Measurements from ENCODE around the gene ARHGAP28. TPM values are rescaled to one million over a fixed set of nuclear protein-coding genes. Genes with fewer than 3 reads are reported as not detected.
A peak's percentile ranks its signal among the peaks of the same experiment; 100 is the strongest.

ARHGAP28 gene
- total RNA-seq, 2 donors from 2014 or later, result 16.3 to 16.5 TPM

- H3K4me1 ChIP-seq, result peaks cover 4% of the 10 kb centered on the region
- H3K36me3 ChIP-seq (replicated peaks in 1 of 2; ENCODE audit: insufficient read depth in 1 of 2, low read depth in 2 of 2), result no peaks in the 10 kb centered on the region
- H3K27me3 ChIP-seq, result no peaks in the 10 kb centered on the region
- TF ChIP-seq POLR2A (IDR thresholded peaks at IDR 0.05) (no peak), CTCF (IDR thresholded peaks at IDR 0.05) (no peak)
- intact Hi-C loops (cut with DNase I), result loop anchor here (10.0 kb wide), 1 partner anchor 127 kb away; no protein-coding TSS in a partner anchor
- H3K9me3 ChIP-seq, result no peaks in the 10 kb centered on the region
- DNase-seq, result peak in 3 of 4 donors; percentile 11 to 60 (median 30)
- peak; percentile 81 for ATAC-seq
- H3K27ac ChIP-seq, result no peak overlapping the region
- WGBS, 2 donors, result 54 to 68% methylated on average over 2 of the region's 2 CpGs
- no peak overlapping the region for H3K4me3 ChIP-seq
Measured at GRCh38 chr18:6747646-6748045, 18.1 kb downstream of the ARHGAP28 start.

DNA sequence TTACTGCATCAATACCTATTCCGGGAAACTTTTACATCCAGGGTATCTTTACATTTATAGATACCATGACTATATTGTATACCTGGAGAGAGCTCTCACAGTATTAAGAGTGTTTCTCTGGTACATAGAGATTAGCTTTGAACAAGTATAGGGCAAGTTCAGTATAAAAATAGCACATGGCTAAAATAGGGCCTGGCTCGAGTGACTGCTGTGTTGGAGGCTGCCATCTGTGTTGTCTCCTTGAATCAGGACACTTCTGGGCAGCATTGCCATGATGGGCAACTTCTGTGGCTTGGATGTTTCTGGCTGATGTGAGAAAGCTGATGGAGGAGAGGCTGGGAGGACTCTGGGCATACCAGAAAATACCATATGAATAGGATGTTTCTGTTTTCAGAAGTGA lies 18.7 kb downstream of the ARHGAP28 start:
- Histone ChIP-seq H3K27me3 (no peaks in the 10 kb centered on the region), H3K4me3 (no peak overlapping the region), H3K27ac (no peak overlapping the region), H3K4me1 (peaks cover 4% of the 10 kb centered on the region), H3K9me3 (no peaks in the 10 kb centered on the region), H3K36me3 (replicated peaks in 1 of 2; ENCODE audit: insufficient read depth in 1 of 2, low read depth in 2 of 2) (no peaks in the 10 kb centered on the region)
- 81 to 93% methylated on average over 2 of the region's 2 CpGs for WGBS, 2 donors
- ATAC-seq (no peak), DNase-seq (no peak)
- no peak for TF ChIP-seq CTCF (IDR thresholded peaks at IDR 0.05)
- no peak for TF ChIP-seq POLR2A (IDR thresholded peaks at IDR 0.05)
- intact Hi-C loops (cut with DNase I), result loop anchor here (10.0 kb wide), 1 partner anchor 127 kb away; no protein-coding TSS in a partner anchor

GRCh38 chr18:6750411-6750810 lies 20.9 kb downstream of the ARHGAP28 start:
- no peak overlapping the region for H3K4me3 ChIP-seq
- WGBS, 2 donors, result 80 to 100% methylated on average over 1 of the region's 1 CpG
- intact Hi-C loops (cut with DNase I), result no loop called here
- ATAC-seq (no peak), DNase-seq (no peak)
- H3K27ac ChIP-seq, result no peak overlapping the region
- H3K9me3 ChIP-seq, result no peaks in the 10 kb centered on the region
- TF ChIP-seq POLR2A (IDR thresholded peaks at IDR 0.05) (no peak), CTCF (IDR thresholded peaks at IDR 0.05) (no peak)
- no peaks in the 10 kb centered on the region for H3K36me3 ChIP-seq (replicated peaks in 1 of 2; ENCODE audit: insufficient read depth in 1 of 2, low read depth in 2 of 2)
- no peaks in the 10 kb centered on the region for H3K27me3 ChIP-seq
- H3K4me1 ChIP-seq, result peaks cover 4% of the 10 kb centered on the region

DNA sequence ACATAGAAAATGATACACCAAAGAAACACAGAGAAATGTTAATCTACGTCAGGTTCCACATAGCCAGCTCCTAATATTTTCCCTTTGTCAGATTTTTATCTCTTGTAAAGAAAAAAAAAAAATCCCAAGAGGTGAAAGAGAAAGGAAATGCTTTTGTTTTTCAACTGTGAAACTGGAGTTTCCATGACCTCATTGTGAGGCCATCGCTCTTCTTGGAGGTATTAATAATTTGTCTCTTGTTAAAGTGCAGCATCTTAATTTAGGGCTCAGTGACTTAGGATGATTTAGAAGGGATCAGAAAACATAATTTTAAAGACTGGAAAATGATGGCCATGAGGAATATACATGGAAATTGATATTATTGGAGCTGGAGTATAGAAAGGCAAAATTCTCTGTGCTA lies 21.7 kb downstream of the ARHGAP28 start:
- intact Hi-C loops (cut with DNase I), result no loop called here
- DNase-seq, result no peak
- Histone ChIP-seq H3K27ac (no peak overlapping the region), H3K4me1 (peaks cover 4% of the 10 kb centered on the region), H3K9me3 (no peaks in the 10 kb centered on the region), H3K4me3 (no peak overlapping the region), H3K36me3 (replicated peaks in 1 of 2; ENCODE audit: insufficient read depth in 1 of 2, low read depth in 2 of 2) (no peaks in the 10 kb centered on the region), H3K27me3 (no peaks in the 10 kb centered on the region)
- WGBS, 2 donors, result 72 to 76% methylated on average over 2 of the region's 2 CpGs
- TF ChIP-seq CTCF (IDR thresholded peaks at IDR 0.05) (no peak), POLR2A (IDR thresholded peaks at IDR 0.05) (no peak)
- ATAC-seq, result no peak

DNA sequence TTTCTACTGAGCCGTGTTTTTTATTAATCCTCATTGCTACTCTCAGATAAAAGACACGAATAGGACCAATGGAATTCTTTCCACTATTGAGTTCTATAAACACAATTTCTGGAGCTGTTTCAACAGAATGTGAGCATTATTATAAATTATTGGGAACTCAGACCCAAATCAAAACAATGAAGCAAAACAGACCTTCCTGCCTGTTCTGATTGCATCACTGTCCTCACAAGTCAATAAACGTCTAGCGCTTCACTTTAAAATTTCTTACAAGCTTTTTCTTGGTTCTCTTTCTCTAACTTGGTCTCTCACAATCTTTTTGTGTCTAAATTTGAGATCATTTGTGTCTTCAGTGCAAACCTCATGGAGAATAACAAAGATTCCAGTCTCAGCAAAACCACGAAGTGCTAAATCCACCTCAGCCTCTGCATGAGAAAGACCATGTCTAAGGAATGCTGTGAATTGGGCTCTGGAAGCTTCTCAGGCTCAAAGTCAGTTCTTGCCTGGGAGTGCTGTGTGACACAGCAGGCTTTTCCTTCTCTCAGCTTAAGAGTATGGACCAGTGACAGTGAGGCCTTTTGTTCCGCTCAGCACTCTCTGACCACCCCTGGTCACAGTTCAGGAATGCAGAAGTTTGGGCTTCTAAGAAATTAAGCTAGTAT lies 22.8 kb downstream of the ARHGAP28 start:
- no peak overlapping the region for H3K4me3 ChIP-seq
- H3K36me3 ChIP-seq (replicated peaks in 1 of 2; ENCODE audit: insufficient read depth in 1 of 2, low read depth in 2 of 2), result no peaks in the 10 kb centered on the region
- no peaks in the 10 kb centered on the region for H3K27me3 ChIP-seq
- WGBS, 2 donors, result 39 to 41% methylated on average over 6 of the region's 6 CpGs
- no peaks in the 10 kb centered on the region for H3K9me3 ChIP-seq
- H3K27ac ChIP-seq, result peak overlapping the region in 2 of 4 donors; percentile 19 to 47
- no peak for TF ChIP-seq CTCF (IDR thresholded peaks at IDR 0.05)
- no peak for TF ChIP-seq POLR2A (IDR thresholded peaks at IDR 0.05)
- H3K4me1 ChIP-seq, result peaks cover 4% of the 10 kb centered on the region
- ATAC-seq (peak; percentile 21), DNase-seq (peak in 1 of 4 donors; percentile 3)
- intact Hi-C loops (cut with DNase I), result no loop called here

All from body of pancreas (tissue), 4 donors.